ENCODE measurements around the gene KIF5A. TPM values are rescaled to one million over a fixed set of nuclear protein-coding genes. Genes with fewer than 3 reads are reported as not detected.

KIF5A gene
- total and polyA plus RNA-seq, 2 of the 13 experiments (the other 11 are each of a cell fraction or from before 2014, with no cell fraction given) = 1.6 to 11.9 TPM

- Histone ChIP-seq H3K4me1 (ENCODE audit: insufficient read depth, low read length) (peaks cover 35% of the 10 kb centered on the region), H3K9ac (ENCODE audit: insufficient read depth, low read depth, low read length) (no peak overlapping the region), H3K4me3 (replicated peaks in 1 of 3; ENCODE audit: insufficient read depth in 1 of 3, low read depth in 2 of 3, low read length in 3 of 3) (no peak overlapping the region), H3K79me2 (ENCODE audit: insufficient read depth, low read length) (no peaks in the 10 kb centered on the region), H3K27ac (ENCODE audit: extremely low read length, insufficient read depth, low read length) (no peak overlapping the region), H3K4me2 (ENCODE audit: low read depth, low read length) (no peak overlapping the region), H4K20me1 (ENCODE audit: insufficient read depth, low read length) (no peaks in the 10 kb centered on the region), H3K9me3 (ENCODE audit: low read length) (no peaks in the 10 kb centered on the region), H3K36me3 (replicated peaks in 1 of 2; ENCODE audit: control insufficient read depth in 1 of 2, insufficient read depth in 2 of 2, low read length in 2 of 2) (no peaks in the 10 kb centered on the region), H3K27me3 (ENCODE audit: control insufficient read depth in 1 of 2, insufficient read depth in 2 of 2, low read length in 2 of 2) (peaks cover 1 to 21% of the 10 kb centered on the region in 2 experiments; a peak in 3 of 5 replicates), H2AFZ (ENCODE audit: low read length) (no peak overlapping the region)
- ATAC-seq = no peak
- POLR2A ChIA-PET = interaction anchor here (1.1 to 1.4 kb wide), 2 partner anchors 22 kb away, joined by 4 to 6 read pairs; no protein-coding TSS in a partner anchor
- DNase-seq (ENCODE audit: low spot score) = no peak
- no TSS peak for BruUV-seq (replicated peaks)
- in situ Hi-C loops (cut with HindIII; ENCODE audit: extremely low pct_ligation_motif_present, low pct_unique_long_range_greater_than_20kb) = no loop called here
- intact Hi-C loops (cut with micrococcal nuclease; ENCODE audit: unreplicated experiment) = no loop called here
- FAIRE-seq = no peak
- WGBS (ENCODE audit: low lambda C conversion rate) = 29% methylated on average over 7 of the region's 7 CpGs
- CTCF ChIA-PET (ENCODE audit: low intra/inter-chr PET ratio, low total read pairs) = no interaction called here
- TF ChIP-seq IRF2 (CRISPR knock-in tag; IDR thresholded peaks at IDR 0.05) = no peak
- TF ChIP-seq DPF2 (CRISPR knock-in tag; IDR thresholded peaks at IDR 0.05; ENCODE audit: borderline replicate concordance, low read depth) = no peak
- TF ChIP-seq ZNF121 (CRISPR knock-in tag; IDR thresholded peaks at IDR 0.05) = no peak
- no peak for TF ChIP-seq ZNF792 (CRISPR knock-in tag; IDR thresholded peaks at IDR 0.05)
- TF ChIP-seq ETV5 (CRISPR knock-in tag; IDR thresholded peaks at IDR 0.05; ENCODE audit: borderline replicate concordance) = no peak
- TF ChIP-seq ZZZ3 (CRISPR knock-in tag; IDR thresholded peaks at IDR 0.05; ENCODE audit: borderline replicate concordance) = no peak
- no peak for TF ChIP-seq REXO4 (CRISPR knock-in tag; IDR thresholded peaks at IDR 0.05; ENCODE audit: borderline replicate concordance)
- TF ChIP-seq ZSCAN25 (CRISPR knock-in tag; IDR thresholded peaks at IDR 0.05) = no peak
These were observed 3.7 kb downstream of the KIF5A start for GRCh38 chr12:57553343-57554202.

GRCh38 chr12:57554453-57554852, 4.6 kb downstream of the KIF5A start:
- no peak overlapping the region for H3K4me2 ChIP-seq (ENCODE audit: low read depth, low read length)
- DNase-seq (ENCODE audit: low spot score) (no peak), ATAC-seq (no peak), FAIRE-seq (no peak)
- peaks cover 26% of the 10 kb centered on the region for H3K4me1 ChIP-seq (ENCODE audit: insufficient read depth, low read length)
- WGBS (ENCODE audit: low lambda C conversion rate) = 82% methylated on average over 2 of the region's 2 CpGs
- H3K27me3 ChIP-seq (ENCODE audit: control insufficient read depth in 1 of 2, insufficient read depth in 2 of 2, low read length in 2 of 2) = peaks cover 1 to 12% of the 10 kb centered on the region in 2 experiments; a peak in 3 of 5 replicates
- no peak overlapping the region for H3K9ac ChIP-seq (ENCODE audit: insufficient read depth, low read depth, low read length)
- no peak overlapping the region for H3K4me3 ChIP-seq (replicated peaks in 1 of 3; ENCODE audit: insufficient read depth in 1 of 3, low read depth in 2 of 3, low read length in 3 of 3)
- H4K20me1 ChIP-seq (ENCODE audit: insufficient read depth, low read length) = no peaks in the 10 kb centered on the region
- no peaks in the 10 kb centered on the region for H3K79me2 ChIP-seq (ENCODE audit: insufficient read depth, low read length)
- H3K9me3 ChIP-seq (ENCODE audit: low read length) = no peaks in the 10 kb centered on the region
- ChIA-PET POLR2A (interaction anchor here (1.1 kb wide), 1 partner anchor 21 kb away, joined by 4 read pairs; no protein-coding TSS in a partner anchor), CTCF (ENCODE audit: low intra/inter-chr PET ratio, low total read pairs) (no interaction called here)
- no TSS peak for BruUV-seq (replicated peaks)
- H3K27ac ChIP-seq (ENCODE audit: extremely low read length, insufficient read depth, low read length) = no peak overlapping the region
- H2AFZ ChIP-seq (ENCODE audit: low read length) = no peak overlapping the region
- in situ Hi-C loops (cut with HindIII; ENCODE audit: extremely low pct_ligation_motif_present, low pct_unique_long_range_greater_than_20kb) (no loop called here), intact Hi-C loops (cut with micrococcal nuclease; ENCODE audit: unreplicated experiment) (no loop called here)
- H3K36me3 ChIP-seq (replicated peaks in 1 of 2; ENCODE audit: control insufficient read depth in 1 of 2, insufficient read depth in 2 of 2, low read length in 2 of 2) = no peaks in the 10 kb centered on the region
- no peak for TF ChIP-seq HOXD1 (CRISPR knock-in tag; IDR thresholded peaks at IDR 0.05)
- no peak for TF ChIP-seq ZNF382 (CRISPR knock-in tag; IDR thresholded peaks at IDR 0.05; ENCODE audit: borderline replicate concordance)
- no peak for TF ChIP-seq FLYWCH1 (CRISPR knock-in tag; IDR thresholded peaks at IDR 0.05)
- no peak for TF ChIP-seq ZNF704 (CRISPR knock-in tag; IDR thresholded peaks at IDR 0.05; ENCODE audit: borderline replicate concordance)
- TF ChIP-seq TARDBP (CRISPR knock-in tag; IDR thresholded peaks at IDR 0.05) = no peak
- TF ChIP-seq ZNF343 (CRISPR knock-in tag; IDR thresholded peaks at IDR 0.05) = no peak
- no peak for TF ChIP-seq MTF1 (CRISPR knock-in tag; IDR thresholded peaks at IDR 0.05)
- no peak for TF ChIP-seq MLLT10 (CRISPR knock-in tag; IDR thresholded peaks at IDR 0.05)
- TF ChIP-seq GPN1 (CRISPR knock-in tag; IDR thresholded peaks at IDR 0.05; ENCODE audit: borderline replicate concordance) = no peak
- TF ChIP-seq REXO4 (CRISPR knock-in tag; IDR thresholded peaks at IDR 0.05; ENCODE audit: borderline replicate concordance) = no peak
- TF ChIP-seq, protein P1, sequence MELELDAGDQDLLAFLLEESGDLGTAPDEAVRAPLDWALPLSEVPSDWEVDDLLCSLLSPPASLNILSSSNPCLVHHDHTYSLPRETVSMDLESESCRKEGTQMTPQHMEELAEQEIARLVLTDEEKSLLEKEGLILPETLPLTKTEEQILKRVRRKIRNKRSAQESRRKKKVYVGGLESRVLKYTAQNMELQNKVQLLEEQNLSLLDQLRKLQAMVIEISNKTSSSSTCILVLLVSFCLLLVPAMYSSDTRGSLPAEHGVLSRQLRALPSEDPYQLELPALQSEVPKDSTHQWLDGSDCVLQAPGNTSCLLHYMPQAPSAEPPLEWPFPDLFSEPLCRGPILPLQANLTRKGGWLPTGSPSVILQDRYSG (CRISPR knock-in tag; IDR thresholded peaks at IDR 0.05) = no peak
